HEK293 (cell line): ENCODE data around the gene HES3.

Source experiments
- CTCF ChIP-seq: fragments of 450-650 bp; formaldehyde crosslinking; IDR thresholded peaks from 2 replicates; pipeline ENCODE4 v1.5.1; 2016; ENCODE audit warnings: missing biosample characterization, missing genetic modification characterization
- KLF10 ChIP-seq: fragments of 450-650 bp; IDR thresholded peaks from 2 replicates; pipeline ENCODE4 v1.5.1; 2018; ENCODE audit warnings: missing biosample characterization, mild to moderate bottlenecking, missing genetic modification characterization
- KLF9 ChIP-seq: fragments of 450-650 bp; formaldehyde crosslinking; IDR thresholded peaks from 2 replicates; pipeline ENCODE4 v1.5.1; 2016; ENCODE audit warnings: missing biosample characterization, missing genetic modification characterization, low read depth
- ZFP37 ChIP-seq: fragments of 450-650 bp; formaldehyde crosslinking; IDR thresholded peaks from 2 replicates; pipeline ENCODE4 v1.5.1; 2016; ENCODE audit warnings: missing biosample characterization, missing genetic modification characterization
- ZNF175 ChIP-seq: fragments of 450-650 bp; formaldehyde crosslinking; IDR thresholded peaks from 2 replicates; pipeline ENCODE4 v1.5.1; 2016; ENCODE audit warnings: missing biosample characterization, missing genetic modification characterization
- ZNF335 ChIP-seq: fragments of 450-650 bp; formaldehyde crosslinking; conservative IDR thresholded peaks from 2 replicates; pipeline ENCODE4 v1.5.1; 2016; ENCODE audit warnings: missing biosample characterization, missing genetic modification characterization
- ZNF518A ChIP-seq: fragments of 450-650 bp; formaldehyde crosslinking; conservative IDR thresholded peaks from 2 replicates; pipeline ENCODE4 v1.5.1; 2016; ENCODE audit warnings: low read depth, missing biosample characterization, missing genetic modification characterization
- ZNF530 ChIP-seq: fragments of 450-650 bp; formaldehyde crosslinking; IDR thresholded peaks from 2 replicates; pipeline ENCODE4 v1.5.1; 2016; ENCODE audit warnings: low read depth, missing biosample characterization, missing genetic modification characterization
- ZNF704 ChIP-seq: fragments of 450-650 bp; formaldehyde crosslinking; IDR thresholded peaks from 2 replicates; pipeline ENCODE4 v1.5.1; 2016; ENCODE audit warnings: missing biosample characterization, missing genetic modification characterization
- ZNF707 ChIP-seq: fragments of 450-650 bp; formaldehyde crosslinking; IDR thresholded peaks from 2 replicates; pipeline ENCODE4 v1.5.1; 2016; ENCODE audit warnings: missing biosample characterization, missing genetic modification characterization
- ZNF776 ChIP-seq: fragments of 450-650 bp; formaldehyde crosslinking; IDR thresholded peaks from 2 replicates; pipeline ENCODE4 v1.5.0; 2017; ENCODE audit warnings: missing biosample characterization, missing genetic modification characterization, borderline replicate concordance

GRCh38 chr1:6247651-6248050 lies 3.7 kb downstream of the HES3 start:
- TF ChIP-seq ZNF776 (tag by site-specific recombination) (no peak), KLF10 (no peak), CTCF (tag by site-specific recombination) (no peak), ZFP37 (no peak), ZNF704 (tag by site-specific recombination) (no peak), ZNF707 (no peak), KLF9 (tag by site-specific recombination) (no peak), ZNF530 (tag by site-specific recombination) (no peak), ZNF335 (tag by site-specific recombination) (no peak), ZNF175 (tag by site-specific recombination) (no peak), ZNF518A (tag by site-specific recombination) (no peak)
